HepG2 (cell line): ENCODE measurements around the gene UCN2. TPM values are rescaled to one million over a fixed set of nuclear protein-coding genes. Genes with fewer than 3 reads are reported as not detected.

Experiments used
- ADNP ChIP-seq: sonication (generic); formaldehyde crosslinking; IDR thresholded peaks from 2 replicates; pipeline ENCODE4 v1.4.0; 2020; ENCODE audit warnings: missing genetic modification reagents
- ARID4A ChIP-seq: sonication (generic); formaldehyde crosslinking; IDR thresholded peaks from 2 replicates; pipeline ENCODE4 v1.5.0; 2020; ENCODE audit warnings: mild to moderate bottlenecking, missing genetic modification reagents, borderline replicate concordance
- DNMT1 ChIP-seq: sonication (generic); formaldehyde crosslinking; IDR thresholded peaks from 2 replicates; pipeline ENCODE4 v1.5.1; 2020; ENCODE audit warnings: mild to moderate bottlenecking, missing genetic modification reagents
- GZF1 ChIP-seq: sonication (generic); formaldehyde crosslinking; IDR thresholded peaks from 2 replicates; pipeline ENCODE4 v1.5.1; 2020; ENCODE audit warnings: mild to moderate bottlenecking, missing genetic modification reagents
- JDP2 ChIP-seq: sonication (generic); formaldehyde crosslinking; IDR thresholded peaks from 2 replicates; pipeline ENCODE4 v1.8.1; 2022; ENCODE audit warnings: missing genetic modification reagents, borderline replicate concordance
- MYNN ChIP-seq: sonication (generic); formaldehyde crosslinking; IDR thresholded peaks from 2 replicates; pipeline ENCODE4 v1.4.0; 2020; ENCODE audit warnings: mild to moderate bottlenecking, low read depth, missing genetic modification reagents
- MZF1 ChIP-seq: sonication (generic); formaldehyde crosslinking; IDR thresholded peaks from 2 replicates; pipeline ENCODE4 v1.8.1; 2023; ENCODE audit warnings: mild to moderate bottlenecking, missing genetic modification reagents, borderline replicate concordance
- NFE2 ChIP-seq: sonication (generic); formaldehyde crosslinking; IDR thresholded peaks from 2 replicates; pipeline ENCODE4 v1.4.0; 2020; ENCODE audit warnings: missing genetic modification reagents
- NFE2L1 ChIP-seq: sonication (generic); formaldehyde crosslinking; IDR thresholded peaks from 2 replicates; pipeline ENCODE4 v1.4.0; 2020; ENCODE audit warnings: missing genetic modification reagents, mild to moderate bottlenecking, borderline replicate concordance
- NFE2L2 ChIP-seq: fragments of 150-350 bp; IDR thresholded peaks from 2 replicates; pipeline ENCODE4 v1.6.1; 2014; ENCODE audit warnings: low read length
- PAX8 ChIP-seq: sonication (generic); formaldehyde crosslinking; IDR thresholded peaks from 2 replicates; pipeline ENCODE4 v1.8.0; 2022; ENCODE audit warnings: mild to moderate bottlenecking, missing genetic modification reagents, borderline replicate concordance
- RFX3 ChIP-seq: IDR thresholded peaks from 2 replicates; pipeline ENCODE4 v1.6.1; 2016; ENCODE audit warnings: missing biosample characterization, missing genetic modification reagents
- SIN3B ChIP-seq: fragments of 150-350 bp; IDR thresholded peaks from 2 replicates; pipeline ENCODE4 v1.6.1; 2014; ENCODE audit warnings: low read length
- TEAD3 ChIP-seq: optimal IDR thresholded peaks from 2 replicates; pipeline ENCODE3; 2016; ENCODE audit warnings: borderline replicate concordance
- ZBTB39 ChIP-seq: sonication (generic); formaldehyde crosslinking; IDR thresholded peaks from 2 replicates; pipeline ENCODE4 v1.5.0; 2020; ENCODE audit warnings: missing genetic modification reagents
- ZNF589 ChIP-seq: sonication (generic); formaldehyde crosslinking; conservative IDR thresholded peaks from 2 replicates; pipeline ENCODE4 v1.8.0; 2022; ENCODE audit warnings: mild to moderate bottlenecking, moderate library complexity, missing genetic modification reagents
- ZNF687 ChIP-seq: sonication (generic); formaldehyde crosslinking; IDR thresholded peaks from 2 replicates; pipeline ENCODE4 v1.5.1; 2020; ENCODE audit warnings: mild to moderate bottlenecking, missing genetic modification reagents, moderate library complexity
- ZNF724P ChIP-seq: sonication (generic); formaldehyde crosslinking; IDR thresholded peaks from 2 replicates; pipeline ENCODE4 v1.8.0; 2022; ENCODE audit warnings: missing genetic modification reagents, borderline replicate concordance
- ZNF780A ChIP-seq: sonication (generic); formaldehyde crosslinking; IDR thresholded peaks from 2 replicates; pipeline ENCODE4 v1.8.0; 2022; ENCODE audit warnings: mild to moderate bottlenecking, missing genetic modification reagents, moderate library complexity
- ZNF839 ChIP-seq: sonication (generic); formaldehyde crosslinking; IDR thresholded peaks from 2 replicates; pipeline ENCODE4 v1.4.0; 2020; ENCODE audit warnings: missing genetic modification reagents, mild to moderate bottlenecking, borderline replicate concordance
- polyA plus RNA-seq, 8 experiments: library from polyadenylated mRNA; depleted of rRNA in 3 of 8; stranded (reverse) in 7 of 8; unstranded in 1 of 8; fragments of >200 nt; fragmentation: Illumina TruSeq in 4 of 8; extraction: Trizol in 4 of 8; gene quantifications; 2 replicates each; pipeline versions ENCODE4 v1.2.1 to v1.2.3, GENCODE V29; 2011 to 2016; ENCODE audit warnings: low read depth in 4 of 8, missing spikeins in 1 of 8, mixed read lengths in 1 of 8; ENCODE audit not compliant: insufficient read depth in 1 of 8
- total RNA-seq, 5 experiments: library from RNA; depleted of rRNA; stranded (reverse); fragments of >200 nt; fragmentation: Illumina TruSeq; extraction: Trizol; gene quantifications; 2 replicates each; pipeline ENCODE4 v1.2.3, GENCODE V29; 2016; ENCODE audit warnings: low read depth in 1 of 5

The UCN2 gene
- total and polyA plus RNA-seq, 2 of the 13 experiments (the other 11 are each of a cell fraction or from before 2014, with no cell fraction given) = 0.07 to 1.5 TPM

- TF ChIP-seq ZNF687 (CRISPR knock-in tag) = peak; percentile 71
- TF ChIP-seq ZNF589 (CRISPR knock-in tag) = no peak
- no peak for TF ChIP-seq DNMT1 (CRISPR knock-in tag)
- TF ChIP-seq TEAD3 (CRISPR knock-in tag) = peak; percentile 49
- TF ChIP-seq ZNF839 (CRISPR knock-in tag) = no peak
- TF ChIP-seq ADNP (CRISPR knock-in tag) = no peak
- no peak for TF ChIP-seq SIN3B
- no peak for TF ChIP-seq JDP2 (CRISPR knock-in tag)
- no peak for TF ChIP-seq RFX3
- TF ChIP-seq ZNF780A (CRISPR knock-in tag) = no peak
- no peak for TF ChIP-seq MYNN (CRISPR knock-in tag)
- TF ChIP-seq ZNF724P = no peak
- TF ChIP-seq NFE2L2 = no peak
- TF ChIP-seq GZF1 (CRISPR knock-in tag) = no peak
- TF ChIP-seq NFE2L1 = no peak
- TF ChIP-seq ZBTB39 (CRISPR knock-in tag) = no peak
- no peak for TF ChIP-seq NFE2
- TF ChIP-seq MZF1 = no peak
- TF ChIP-seq PAX8 (CRISPR knock-in tag) = no peak
- TF ChIP-seq ARID4A (CRISPR knock-in tag) = peak; percentile 15; the same call in 1 of the 2 replicates
Observed at GRCh38 chr3:48552111-48552951, 11.2 kb downstream of the UCN2 start (continued).
